Effector memory CD8-positive, alpha-beta T cell (primary cell): ENCODE data around the gene MACF1.
A peak's percentile ranks its signal among the peaks of the same experiment; 100 is the strongest.

ENCODE experiments used
- ATAC-seq: fragments of 150-1000 bp; cut with Tn5 transposase; replicated peaks from 2 replicates; pipeline ENCODE4 v1.10.0; 2021; ENCODE audit warnings: mild to moderate bottlenecking, moderate library complexity
- DNase-seq, 3 experiments: peaks; one replicate each; pipeline ENCODE4 v3.0.0; 2021
- H3K27ac Mint-ChIP-seq, 2 donors: one replicate each; pipeline ENCODE4 v1.8.0; 2022; ENCODE audit warnings: mild to moderate bottlenecking in 2 of 2, mixed read lengths in 2 of 2, moderate library complexity in 2 of 2
- H3K27me3 Mint-ChIP-seq, 2 donors: one replicate each; pipeline ENCODE4 v1.8.0; 2022; ENCODE audit warnings: mixed read lengths in 2 of 2
- H3K36me3 Mint-ChIP-seq: one replicate; pipeline ENCODE4 v1.8.0; 2022; ENCODE audit warnings: mild to moderate bottlenecking, moderate library complexity, mixed read lengths; ENCODE audit not compliant: insufficient read depth
- H3K4me1 Mint-ChIP-seq, 2 donors: one replicate each; pipeline ENCODE4 v1.8.0; 2022; ENCODE audit warnings: low read depth in 2 of 2, mixed read lengths in 2 of 2
- H3K4me3 Mint-ChIP-seq, 2 donors: one replicate each; pipeline ENCODE4 v1.8.0; 2022; ENCODE audit warnings: mild to moderate bottlenecking in 2 of 2, mixed read lengths in 2 of 2, moderate library complexity in 2 of 2
- H3K9me3 Mint-ChIP-seq, 2 donors: one replicate each; pipeline ENCODE4 v1.8.0; 2022; ENCODE audit warnings: mixed read lengths in 2 of 2

MACF1 gene

DNA sequence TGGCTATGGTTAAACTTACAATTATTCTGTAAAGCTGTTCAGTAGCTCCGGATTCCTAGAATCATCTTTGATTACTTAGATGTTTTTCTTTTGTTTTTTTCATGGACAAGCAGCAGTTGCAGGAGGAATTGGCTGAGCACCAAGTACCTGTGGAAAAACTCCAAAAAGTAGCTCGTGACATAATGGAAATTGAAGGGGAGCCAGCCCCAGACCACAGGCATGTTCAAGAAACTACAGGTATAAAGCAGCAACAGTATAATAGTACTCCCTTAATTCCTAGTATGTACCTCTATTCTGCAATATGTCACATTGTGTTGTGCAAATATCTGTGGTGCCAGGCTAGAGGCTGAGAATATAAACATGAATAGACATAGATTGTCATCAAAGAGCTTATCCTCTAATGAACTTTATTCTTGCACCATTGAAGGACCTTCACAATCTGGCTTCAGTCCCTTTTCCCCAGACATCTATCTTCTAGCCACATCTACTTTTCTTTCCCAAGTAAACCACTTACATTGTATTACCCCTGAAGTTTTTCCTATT is 154.6 kb downstream of the MACF1 start:
- DNase-seq (no peak), ATAC-seq (no peak)
- Mint-ChIP-seq H3K27ac (peak overlapping the region in 1 of 2 donors; percentile 32), H3K36me3 (peaks cover 86% of the 10 kb centered on the region), H3K27me3 (no peaks in the 10 kb centered on the region), H3K9me3 (no peaks in the 10 kb centered on the region), H3K4me1 (peaks cover 0 to 11% of the 10 kb centered on the region in 2 donors), H3K4me3 (no peak overlapping the region)

GRCh38 chr1:39360731-39361130 is 156.2 kb downstream of the MACF1 start:
- Mint-ChIP-seq H3K27me3 (no peaks in the 10 kb centered on the region), H3K9me3 (no peaks in the 10 kb centered on the region), H3K27ac (peak overlapping the region; percentile 5 to 42), H3K4me3 (no peak overlapping the region), H3K36me3 (peaks cover 84% of the 10 kb centered on the region), H3K4me1 (peaks cover 0 to 11% of the 10 kb centered on the region in 2 donors)
- ATAC-seq (no peak), DNase-seq (no peak)

- H3K9me3 Mint-ChIP-seq, result no peaks in the 10 kb centered on the region
- H3K4me3 Mint-ChIP-seq, result no peak overlapping the region
- no peaks in the 10 kb centered on the region for H3K27me3 Mint-ChIP-seq
- peak overlapping the region in 1 of 2 donors; percentile 42 for H3K27ac Mint-ChIP-seq
- peaks cover 84% of the 10 kb centered on the region for H3K36me3 Mint-ChIP-seq
- DNase-seq (no peak), ATAC-seq (no peak)
- peaks cover 0 to 17% of the 10 kb centered on the region in 2 donors for H3K4me1 Mint-ChIP-seq
Observed at GRCh38 chr1:39361446-39361845, 157.0 kb downstream of the MACF1 start.

DNA sequence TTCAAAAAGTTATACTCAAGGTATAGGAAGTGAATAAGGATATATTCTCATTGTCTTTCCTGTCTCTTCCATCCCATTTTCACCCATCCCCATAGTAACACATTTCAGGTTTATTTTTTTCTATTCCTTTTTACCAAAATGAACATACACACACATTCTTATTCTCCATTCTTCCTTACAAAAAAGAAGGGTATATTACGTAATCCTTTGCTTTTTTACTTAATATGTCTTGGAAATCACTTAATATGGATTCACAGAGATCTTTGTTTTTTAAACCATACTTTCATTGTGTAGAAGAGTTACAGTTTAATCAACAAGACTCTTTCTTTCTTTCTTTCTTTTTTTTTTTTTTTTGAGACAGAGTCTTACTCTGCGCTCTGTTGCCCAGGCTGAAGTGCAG is 158.8 kb downstream of the MACF1 start:
- H3K36me3 Mint-ChIP-seq, result peaks cover 86% of the 10 kb centered on the region
- H3K4me1 Mint-ChIP-seq, result peaks cover 0 to 17% of the 10 kb centered on the region in 2 donors
- DNase-seq (no peak), ATAC-seq (no peak)
- no peaks in the 10 kb centered on the region for H3K27me3 Mint-ChIP-seq
- H3K27ac Mint-ChIP-seq, result peak overlapping the region in 1 of 2 donors; percentile 67
- no peaks in the 10 kb centered on the region for H3K9me3 Mint-ChIP-seq
- no peak overlapping the region for H3K4me3 Mint-ChIP-seq

GRCh38 chr1:39368045-39368444 is 163.6 kb downstream of the MACF1 start:
- peak overlapping the region in 1 of 2 donors; percentile 35 for H3K27ac Mint-ChIP-seq

DNA sequence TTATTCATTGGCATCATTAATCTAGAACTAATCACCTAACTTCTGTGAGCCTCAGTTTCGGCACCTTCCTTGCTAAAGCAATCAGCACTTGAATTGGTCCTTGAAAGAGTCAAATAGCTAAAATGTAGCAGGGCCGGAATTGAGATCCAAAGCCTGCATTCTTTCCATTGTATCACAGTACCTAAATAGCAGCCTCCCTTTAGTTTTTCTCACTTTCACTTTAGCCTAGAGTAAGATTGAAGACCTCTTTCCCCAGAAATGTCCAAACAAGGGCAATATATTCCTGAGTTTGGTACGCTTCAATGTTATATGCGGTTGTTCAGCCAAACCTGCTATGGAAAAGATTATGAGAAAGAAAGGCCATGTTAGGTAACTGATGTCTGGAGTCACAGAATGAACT is 165.1 kb downstream of the MACF1 start:
- Mint-ChIP-seq H3K4me1 (peaks cover 0 to 6% of the 10 kb centered on the region in 2 donors), H3K27ac (peak overlapping the region in 1 of 2 donors; percentile 45), H3K27me3 (no peaks in the 10 kb centered on the region), H3K36me3 (peaks cover 95% of the 10 kb centered on the region), H3K9me3 (no peaks in the 10 kb centered on the region), H3K4me3 (no peak overlapping the region)
- ATAC-seq (no peak), DNase-seq (no peak)

More at GRCh38 chr1:39368045-39368444, 163.6 kb downstream of the MACF1 start:
- ATAC-seq, result no peak
- Mint-ChIP-seq H3K4me3 (no peak overlapping the region), H3K9me3 (no peaks in the 10 kb centered on the region), H3K36me3 (peaks cover 96% of the 10 kb centered on the region), H3K27me3 (no peaks in the 10 kb centered on the region), H3K4me1 (peaks cover 0 to 6% of the 10 kb centered on the region in 2 donors)
- DNase-seq, result no peak

- no peak for ATAC-seq
- H3K4me3 Mint-ChIP-seq, result no peak overlapping the region
- H3K27me3 Mint-ChIP-seq, result no peaks in the 10 kb centered on the region
- H3K36me3 Mint-ChIP-seq, result peaks cover 98% of the 10 kb centered on the region
- no peak for DNase-seq
- H3K9me3 Mint-ChIP-seq, result no peaks in the 10 kb centered on the region
- peaks cover 0 to 7% of the 10 kb centered on the region in 2 donors for H3K4me1 Mint-ChIP-seq
- H3K27ac Mint-ChIP-seq, result peak overlapping the region; percentile 45 to 60
Observed at GRCh38 chr1:39370602-39371001, 166.1 kb downstream of the MACF1 start.

DNA sequence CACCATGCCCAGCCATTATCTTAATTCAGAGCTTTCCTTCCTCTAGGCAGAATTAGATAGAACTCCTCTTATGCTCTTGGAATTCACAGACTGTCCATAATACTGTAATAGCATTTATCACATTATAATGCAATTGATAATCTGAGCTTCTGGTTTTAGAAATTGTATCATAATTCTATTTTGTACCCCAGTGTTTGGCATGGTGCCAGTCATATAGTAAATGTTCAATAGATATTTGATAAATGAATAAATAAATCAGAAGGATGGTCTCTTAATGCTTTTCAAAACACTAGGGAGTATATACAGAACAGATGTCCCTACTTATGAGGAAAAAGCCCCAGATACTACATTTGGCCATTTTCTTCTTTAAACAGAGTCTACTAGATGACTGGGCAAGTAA is 167.6 kb downstream of the MACF1 start:
- Mint-ChIP-seq H3K4me3 (no peak overlapping the region), H3K9me3 (no peaks in the 10 kb centered on the region), H3K27ac (peak overlapping the region in 1 of 2 donors; percentile 28), H3K36me3 (peaks cover 94% of the 10 kb centered on the region), H3K4me1 (peaks cover 0 to 7% of the 10 kb centered on the region in 2 donors), H3K27me3 (no peaks in the 10 kb centered on the region)
- no peak for ATAC-seq
- no peak for DNase-seq

DNA sequence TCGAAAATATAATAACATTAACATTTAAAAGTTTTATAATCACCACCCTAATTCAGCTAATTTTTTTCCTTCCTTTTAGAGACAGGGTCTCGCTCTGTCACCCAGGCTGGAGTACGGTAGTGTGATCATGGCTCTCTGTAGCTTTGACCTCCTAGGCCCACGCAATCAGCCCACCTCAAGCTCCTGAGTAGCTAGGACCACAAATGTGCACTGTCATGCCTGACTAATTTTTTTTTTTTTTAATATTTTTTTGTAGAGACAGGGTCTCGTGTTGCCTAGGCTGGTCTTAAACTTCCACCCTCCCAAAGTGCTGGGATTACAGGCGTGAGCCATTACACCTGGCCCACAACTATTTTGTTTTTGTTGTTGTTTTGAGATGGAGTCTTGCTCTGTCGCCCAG is 172.2 kb downstream of the MACF1 start:
- H3K4me1 Mint-ChIP-seq, result peaks cover 0 to 11% of the 10 kb centered on the region in 2 donors
- no peaks in the 10 kb centered on the region for H3K9me3 Mint-ChIP-seq
- ATAC-seq (no peak), DNase-seq (no peak)
- peaks cover 81% of the 10 kb centered on the region for H3K36me3 Mint-ChIP-seq
- no peaks in the 10 kb centered on the region for H3K27me3 Mint-ChIP-seq
- H3K27ac Mint-ChIP-seq, result no peak overlapping the region
- no peak overlapping the region for H3K4me3 Mint-ChIP-seq

GRCh38 chr1:39378377-39378776 is 173.9 kb downstream of the MACF1 start:
- H3K36me3 Mint-ChIP-seq, result peaks cover 81% of the 10 kb centered on the region
- H3K4me3 Mint-ChIP-seq, result no peak overlapping the region
- no peaks in the 10 kb centered on the region for H3K27me3 Mint-ChIP-seq
- no peak for DNase-seq
- peak overlapping the region in 1 of 2 donors; percentile 82 for H3K27ac Mint-ChIP-seq
- peaks cover 0 to 11% of the 10 kb centered on the region in 2 donors for H3K4me1 Mint-ChIP-seq
- no peak for ATAC-seq
- no peaks in the 10 kb centered on the region for H3K9me3 Mint-ChIP-seq

GRCh38 chr1:39379187-39379586 is 174.7 kb downstream of the MACF1 start:
- no peak for DNase-seq
- ATAC-seq, result no peak
- H3K4me1 Mint-ChIP-seq, result peaks cover 0 to 11% of the 10 kb centered on the region in 2 donors
- H3K27ac Mint-ChIP-seq, result peak overlapping the region in 1 of 2 donors; percentile 82
- H3K9me3 Mint-ChIP-seq, result no peaks in the 10 kb centered on the region
- H3K4me3 Mint-ChIP-seq, result no peak overlapping the region
- peaks cover 81% of the 10 kb centered on the region for H3K36me3 Mint-ChIP-seq
- H3K27me3 Mint-ChIP-seq, result no peaks in the 10 kb centered on the region

DNA sequence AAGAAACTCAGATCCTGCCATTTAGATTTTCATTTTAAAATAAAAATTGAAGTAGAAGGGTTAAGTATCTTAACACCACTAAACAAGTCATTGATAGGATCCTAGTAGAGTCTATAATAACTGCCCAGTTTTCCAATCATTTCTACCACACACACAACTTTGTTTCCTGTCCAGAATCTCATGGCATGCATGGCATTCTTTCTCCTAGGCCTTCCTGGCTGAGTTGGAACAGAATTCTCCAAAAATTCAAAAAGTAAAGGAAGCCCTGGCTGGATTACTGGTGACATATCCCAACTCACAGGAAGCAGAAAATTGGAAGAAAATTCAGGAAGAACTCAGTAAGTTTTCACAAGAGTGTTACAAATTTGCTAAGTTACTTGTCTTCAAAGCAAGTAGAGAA is 175.5 kb downstream of the MACF1 start:
- H3K36me3 Mint-ChIP-seq, result peaks cover 79% of the 10 kb centered on the region
- H3K4me3 Mint-ChIP-seq, result no peak overlapping the region
- ATAC-seq (no peak), DNase-seq (no peak)
- peaks cover 0 to 11% of the 10 kb centered on the region in 2 donors for H3K4me1 Mint-ChIP-seq
- H3K27me3 Mint-ChIP-seq, result no peaks in the 10 kb centered on the region
- H3K9me3 Mint-ChIP-seq, result no peaks in the 10 kb centered on the region
- peak overlapping the region in 1 of 2 donors; percentile 64 for H3K27ac Mint-ChIP-seq

- DNase-seq (no peak), ATAC-seq (no peak)
- no peak overlapping the region for H3K4me3 Mint-ChIP-seq
- H3K27me3 Mint-ChIP-seq, result no peaks in the 10 kb centered on the region
- no peaks in the 10 kb centered on the region for H3K9me3 Mint-ChIP-seq
- no peak overlapping the region for H3K27ac Mint-ChIP-seq
- H3K36me3 Mint-ChIP-seq, result peaks cover 82% of the 10 kb centered on the region
- peaks cover 3 to 4% of the 10 kb centered on the region in 2 donors for H3K4me1 Mint-ChIP-seq
Observed at GRCh38 chr1:39381839-39382238, 177.3 kb downstream of the MACF1 start.

- Mint-ChIP-seq H3K4me1 (peaks cover 6 to 7% of the 10 kb centered on the region in 2 donors), H3K9me3 (no peaks in the 10 kb centered on the region), H3K27ac (peak overlapping the region in 1 of 2 donors; percentile 24), H3K27me3 (no peaks in the 10 kb centered on the region), H3K36me3 (peaks cover 95% of the 10 kb centered on the region), H3K4me3 (no peak overlapping the region)
- ATAC-seq (no peak), DNase-seq (no peak)
Observed at GRCh38 chr1:39384305-39384704, 179.8 kb downstream of the MACF1 start.
